ENCODE measurements around the gene SLC16A9.

The SLC16A9 gene

DNA sequence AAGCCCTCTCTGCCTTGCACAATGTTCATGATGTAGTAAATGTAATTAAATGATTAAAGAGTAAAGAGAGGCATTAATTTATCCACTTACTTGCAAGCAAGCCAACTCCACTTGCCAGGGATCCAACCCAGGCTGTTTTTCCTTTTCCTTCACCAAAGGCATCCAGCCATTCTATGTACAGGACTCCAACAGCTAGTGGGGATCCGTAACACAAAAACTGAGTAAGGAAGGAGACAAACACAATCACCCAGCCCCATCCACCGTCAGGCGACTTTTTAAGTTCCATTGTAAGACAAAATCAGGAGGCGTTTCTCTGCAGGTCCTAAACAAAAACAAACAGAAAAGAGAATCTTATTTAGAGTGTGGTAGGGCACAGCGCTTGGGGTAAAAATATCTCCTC is 25.6 kb downstream of the SLC16A9 start:
- no peak for ATAC-seq (ENCODE audit: insufficient read depth, low read depth)
- no peak overlapping the region for H3K4me3 ChIP-seq (ENCODE audit: low read depth in 1 of 2, low read length in 2 of 2)
- no peak overlapping the region for H3K4me2 ChIP-seq (ENCODE audit: insufficient read depth, low read length)

DNA sequence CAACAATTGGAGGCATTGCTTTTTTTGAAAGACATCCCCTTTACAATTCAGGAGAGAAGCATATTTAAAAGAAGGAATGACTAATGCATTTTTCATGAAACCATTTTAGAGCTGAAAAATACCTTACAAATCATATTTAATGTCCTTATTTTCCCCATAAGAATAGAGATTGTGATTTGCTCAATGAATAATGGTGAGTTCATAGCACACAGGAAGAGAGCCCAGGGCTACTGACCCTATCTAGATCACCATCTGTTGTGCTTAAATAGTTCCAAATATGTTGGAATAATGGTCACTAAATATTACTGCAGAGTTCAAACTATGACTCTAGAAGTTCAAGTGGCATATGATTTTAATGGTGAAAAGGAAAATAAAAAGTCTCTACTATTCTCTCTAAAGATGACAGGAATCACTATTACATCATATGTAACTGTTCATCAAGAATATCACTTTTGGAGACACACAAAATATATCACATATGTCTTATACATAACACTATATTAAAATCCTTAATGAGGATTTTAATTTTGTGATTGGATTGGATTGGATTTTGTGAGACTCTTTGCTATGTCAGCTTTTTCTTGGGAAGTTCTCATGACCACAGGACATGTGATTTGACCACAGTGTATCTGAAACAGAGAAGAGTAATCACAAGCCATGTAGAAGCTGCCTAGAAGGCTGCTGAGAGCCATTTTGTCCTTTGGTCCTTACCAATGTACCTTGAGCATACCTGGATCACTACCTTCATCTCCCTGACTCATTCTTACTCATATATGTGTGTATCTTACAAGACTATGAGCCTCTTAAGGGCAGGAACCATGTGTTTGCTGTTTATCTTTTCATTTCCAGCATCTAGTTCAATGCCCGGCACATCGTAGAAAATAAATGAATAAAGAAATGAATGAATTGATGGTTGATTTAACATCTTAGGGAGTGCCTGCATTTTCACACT is 26.4 kb downstream of the SLC16A9 start:
- Histone ChIP-seq H3K4me1 (ENCODE audit: insufficient read depth, low read length) (no peaks in the 10 kb centered on the region), H3K4me2 (ENCODE audit: insufficient read depth, low read length) (no peak overlapping the region), H2AFZ (ENCODE audit: low read depth, low read length) (no peak overlapping the region), H3K9me3 (ENCODE audit: insufficient read depth, low read length, severe bottlenecking) (no peaks in the 10 kb centered on the region), H3K27me3 (ENCODE audit: insufficient read depth, low read length, poor library complexity) (no peaks in the 10 kb centered on the region), H3K27ac (ENCODE audit: low read length) (no peak overlapping the region), H3K79me2 (ENCODE audit: insufficient read depth, low read length) (no peaks in the 10 kb centered on the region), H3K4me3 (ENCODE audit: low read depth in 1 of 2, low read length in 2 of 2) (no peak overlapping the region), H3K36me3 (ENCODE audit: insufficient read depth, low read length) (no peaks in the 10 kb centered on the region), H4K20me1 (ENCODE audit: insufficient read depth, low read length) (no peaks in the 10 kb centered on the region), H3K9ac (ENCODE audit: low read depth, low read length) (no peak overlapping the region)
- DNase-seq = no peak
- ATAC-seq (ENCODE audit: insufficient read depth, low read depth) = no peak
- TF ChIP-seq, protein P1, sequence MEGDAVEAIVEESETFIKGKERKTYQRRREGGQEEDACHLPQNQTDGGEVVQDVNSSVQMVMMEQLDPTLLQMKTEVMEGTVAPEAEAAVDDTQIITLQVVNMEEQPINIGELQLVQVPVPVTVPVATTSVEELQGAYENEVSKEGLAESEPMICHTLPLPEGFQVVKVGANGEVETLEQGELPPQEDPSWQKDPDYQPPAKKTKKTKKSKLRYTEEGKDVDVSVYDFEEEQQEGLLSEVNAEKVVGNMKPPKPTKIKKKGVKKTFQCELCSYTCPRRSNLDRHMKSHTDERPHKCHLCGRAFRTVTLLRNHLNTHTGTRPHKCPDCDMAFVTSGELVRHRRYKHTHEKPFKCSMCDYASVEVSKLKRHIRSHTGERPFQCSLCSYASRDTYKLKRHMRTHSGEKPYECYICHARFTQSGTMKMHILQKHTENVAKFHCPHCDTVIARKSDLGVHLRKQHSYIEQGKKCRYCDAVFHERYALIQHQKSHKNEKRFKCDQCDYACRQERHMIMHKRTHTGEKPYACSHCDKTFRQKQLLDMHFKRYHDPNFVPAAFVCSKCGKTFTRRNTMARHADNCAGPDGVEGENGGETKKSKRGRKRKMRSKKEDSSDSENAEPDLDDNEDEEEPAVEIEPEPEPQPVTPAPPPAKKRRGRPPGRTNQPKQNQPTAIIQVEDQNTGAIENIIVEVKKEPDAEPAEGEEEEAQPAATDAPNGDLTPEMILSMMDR (IDR thresholded peaks at IDR 0.05; ENCODE audit: borderline replicate concordance, extremely low read depth, low read length, poor library complexity, severe bottlenecking) = no peak
- no peak for TF ChIP-seq EZH2 (IDR thresholded peaks at IDR 0.05; ENCODE audit: borderline replicate concordance, low read depth, low read length, severe bottlenecking)

More for the DNA sequence above, 25.6 kb downstream of the SLC16A9 start:
- no peaks in the 10 kb centered on the region for H3K9me3 ChIP-seq (ENCODE audit: insufficient read depth, low read length, severe bottlenecking)
- H3K27ac ChIP-seq (ENCODE audit: low read length) = no peak overlapping the region
- no peaks in the 10 kb centered on the region for H3K27me3 ChIP-seq (ENCODE audit: insufficient read depth, low read length, poor library complexity)
- no peaks in the 10 kb centered on the region for H3K79me2 ChIP-seq (ENCODE audit: insufficient read depth, low read length)
- no peak overlapping the region for H3K9ac ChIP-seq (ENCODE audit: low read depth, low read length)
- no peak overlapping the region for H2AFZ ChIP-seq (ENCODE audit: low read depth, low read length)
- no peaks in the 10 kb centered on the region for H4K20me1 ChIP-seq (ENCODE audit: insufficient read depth, low read length)
- TF ChIP-seq, protein P1 (IDR thresholded peaks at IDR 0.05; ENCODE audit: borderline replicate concordance, extremely low read depth, low read length, poor library complexity, severe bottlenecking) = no peak
- TF ChIP-seq EZH2 (IDR thresholded peaks at IDR 0.05; ENCODE audit: borderline replicate concordance, low read depth, low read length, severe bottlenecking) = no peak
- no peak for DNase-seq
- H3K36me3 ChIP-seq (ENCODE audit: insufficient read depth, low read length) = no peaks in the 10 kb centered on the region
- no peaks in the 10 kb centered on the region for H3K4me1 ChIP-seq (ENCODE audit: insufficient read depth, low read length)

DNA sequence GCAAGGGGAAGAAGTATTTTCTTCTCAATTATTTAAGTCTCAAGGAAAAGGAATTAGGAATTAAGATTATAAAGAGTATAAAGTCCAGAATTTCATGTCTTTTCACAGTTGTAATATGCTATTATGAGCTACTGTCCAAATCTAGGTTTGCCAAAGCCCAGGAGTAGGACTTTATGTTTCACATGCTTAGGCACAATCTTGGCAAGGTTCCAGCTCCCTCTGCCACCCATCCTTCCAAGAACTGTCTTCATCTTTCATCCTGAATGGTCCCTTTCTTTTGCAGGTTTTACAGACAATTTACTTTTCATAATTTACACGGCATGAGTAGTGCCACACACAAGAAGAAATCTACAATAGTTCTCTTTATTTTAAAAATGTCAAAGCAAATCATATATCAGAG is 29.5 kb downstream of the SLC16A9 start:
- ATAC-seq (ENCODE audit: insufficient read depth, low read depth) (no peak), DNase-seq (no peak)
- no peaks in the 10 kb centered on the region for H3K4me1 ChIP-seq (ENCODE audit: insufficient read depth, low read length)
- no peak overlapping the region for H3K27ac ChIP-seq (ENCODE audit: low read length)
- H3K27me3 ChIP-seq (ENCODE audit: insufficient read depth, low read length, poor library complexity) = no peaks in the 10 kb centered on the region
- no peak overlapping the region for H3K4me2 ChIP-seq (ENCODE audit: insufficient read depth, low read length)
- H3K36me3 ChIP-seq (ENCODE audit: insufficient read depth, low read length) = no peaks in the 10 kb centered on the region
- H2AFZ ChIP-seq (ENCODE audit: low read depth, low read length) = no peak overlapping the region
- H4K20me1 ChIP-seq (ENCODE audit: insufficient read depth, low read length) = no peaks in the 10 kb centered on the region
- H3K4me3 ChIP-seq (ENCODE audit: low read depth in 1 of 2, low read length in 2 of 2) = no peak overlapping the region
- no peak for TF ChIP-seq EZH2 (IDR thresholded peaks at IDR 0.05; ENCODE audit: borderline replicate concordance, low read depth, low read length, severe bottlenecking)
- TF ChIP-seq, protein P1 (IDR thresholded peaks at IDR 0.05; ENCODE audit: borderline replicate concordance, extremely low read depth, low read length, poor library complexity, severe bottlenecking) = no peak
- no peak overlapping the region for H3K9ac ChIP-seq (ENCODE audit: low read depth, low read length)
- H3K79me2 ChIP-seq (ENCODE audit: insufficient read depth, low read length) = no peaks in the 10 kb centered on the region
- H3K9me3 ChIP-seq (ENCODE audit: insufficient read depth, low read length, severe bottlenecking) = no peaks in the 10 kb centered on the region
